ENCODE measurements around the gene AMFR. TPM values are rescaled to one million over a fixed set of nuclear protein-coding genes. Genes with fewer than 3 reads are reported as not detected.

The AMFR gene
- total and polyA plus RNA-seq, 2 of the 8 experiments (the other 6 are each of a cell fraction or from before 2014, with no cell fraction given): 18.6 to 21.7 TPM

- no peak for FAIRE-seq
- TF ChIP-seq BCL11A (IDR thresholded peaks at IDR 0.05; ENCODE audit: low read depth in 2 of 2, low read length in 2 of 2): no peak
- no peak for TF ChIP-seq KDM1A (IDR thresholded peaks at IDR 0.05; ENCODE audit: borderline replicate concordance, low read length)
- TF ChIP-seq RXRA (IDR thresholded peaks at IDR 0.05; ENCODE audit: insufficient read depth, low read depth, low read length): no peak
- no peak for TF ChIP-seq EP300 (IDR thresholded peaks at IDR 0.05; ENCODE audit: borderline replicate concordance in 1 of 2, low read depth in 2 of 2, low read length in 2 of 2)
- TF ChIP-seq PHF8 (conservative IDR thresholded peaks at IDR 0.05; ENCODE audit: low read depth, low read length): no peak
- TF ChIP-seq SRF (IDR thresholded peaks at IDR 0.05; ENCODE audit: low read depth, low read length): no peak
- TF ChIP-seq HDAC2 (IDR thresholded peaks at IDR 0.05; ENCODE audit: borderline replicate concordance in 1 of 2, low read depth in 2 of 2, low read length in 2 of 2): no peak
These were observed 79.8 kb downstream of the AMFR start for GRCh38 chr16:56345406-56346050.

More at GRCh38 chr16:56345406-56346050, 79.8 kb downstream of the AMFR start:
- CTCF ChIA-PET (ENCODE audit: partially characterized antibody): interaction anchor here (1.4 kb wide), 1 partner anchor 10 kb away, joined by 9 read pairs; no protein-coding TSS in a partner anchor
- no peak for DNase-seq (ENCODE audit: low read depth in 1 of 2, low spot score in 2 of 2)
- H3K4me3 ChIP-seq (ENCODE audit: extremely low read depth in 1 of 4, insufficient read depth in 2 of 4, low read depth in 3 of 4, low read length in 4 of 4): no peak overlapping the region
- no peak overlapping the region for H2AFZ ChIP-seq (ENCODE audit: low read length)
- H3K27me3 ChIP-seq (replicated peaks in 1 of 4; ENCODE audit: control insufficient read depth in 3 of 4, extremely low read depth in 1 of 4, insufficient read depth in 3 of 4, low read length in 3 of 4): no peaks in the 10 kb centered on the region
- no peak overlapping the region for H4K91ac ChIP-seq (replicated peaks; ENCODE audit: insufficient read length, low read length)
- no peak overlapping the region for H3K27ac ChIP-seq (ENCODE audit: low read depth, low read length)
- H3K14ac ChIP-seq (ENCODE audit: insufficient read length): no peak overlapping the region
- 0 out of 8 replicates have a peak, but pooled peaks cover 0 to 2% (median 0%) of the 10 kb centered on the region in 4 experiments for H3K36me3 ChIP-seq (ENCODE audit: control insufficient read depth in 2 of 4, insufficient read depth in 4 of 4, low read length in 3 of 4)
- POLR2A ChIA-PET (ENCODE audit: partially characterized antibody): no interaction called here
- H3K79me1 ChIP-seq (ENCODE audit: low read depth, low read length): no peaks in the 10 kb centered on the region
- no peak overlapping the region for H4K5ac ChIP-seq (ENCODE audit: insufficient read length, low read depth, low read length)
- H2BK20ac ChIP-seq (ENCODE audit: low read length): no peak overlapping the region
- no peaks in the 10 kb centered on the region for H3K9me3 ChIP-seq (ENCODE audit: insufficient read depth in 2 of 2, low read depth in 1 of 2, low read length in 1 of 2)
- H3K18ac ChIP-seq (ENCODE audit: extremely low read depth, low read length): no peak overlapping the region
- no peak overlapping the region for H4K8ac ChIP-seq (ENCODE audit: extremely low read depth, insufficient read depth, low read length)
- H3K23ac ChIP-seq (ENCODE audit: insufficient read length): no peak overlapping the region
- H2BK120ac ChIP-seq (replicated peaks; ENCODE audit: low read depth, low read length): no peak overlapping the region
- WGBS, 2 experiments (ENCODE audit: extremely low coverage in 1 of 2, insufficient coverage in 1 of 2, insufficient read length in 1 of 2, insufficient replicate concordance in 2 of 2, low coverage in 1 of 2, low lambda C conversion rate in 2 of 2, missing lambda C conversion rate in 1 of 2): 91% methylated on average over 13 of the region's 13 CpGs; no CpG with 5 or more reads in 1 of the 2 experiments
- no peak overlapping the region for H3K4me2 ChIP-seq (ENCODE audit: insufficient read depth in 1 of 2, low read depth in 2 of 2, low read length in 2 of 2)
- H2BK12ac ChIP-seq (ENCODE audit: low read depth, low read length): no peak overlapping the region
- no peaks in the 10 kb centered on the region for H3K4me1 ChIP-seq (replicated peaks in 1 of 4; ENCODE audit: control insufficient read depth in 3 of 4, insufficient read depth in 4 of 4, low read length in 3 of 4)
- no peak overlapping the region for H2AK5ac ChIP-seq (ENCODE audit: low read depth, low read length)
- H3K56ac ChIP-seq (replicated peaks; ENCODE audit: insufficient read length, low read depth, low read length): no peak overlapping the region
- no peak overlapping the region for H3K4ac ChIP-seq (replicated peaks; ENCODE audit: insufficient read length, low read depth, low read length)
- no peaks in the 10 kb centered on the region for H3K79me2 ChIP-seq (ENCODE audit: control insufficient read depth in 1 of 2, insufficient read depth in 2 of 2, low read length in 2 of 2)
- no peaks in the 10 kb centered on the region for H3K23me2 ChIP-seq (ENCODE audit: low read depth, low read length)
- no peak overlapping the region; the same call in 1 of the 2 replicates for H2BK5ac ChIP-seq (ENCODE audit: low read depth, low read length)
- H2BK15ac ChIP-seq (ENCODE audit: low read length): no peak overlapping the region
- H3K9ac ChIP-seq (replicated peaks in 1 of 4; ENCODE audit: extremely low read depth in 1 of 4, low read depth in 3 of 4, low read length in 3 of 4): no peak overlapping the region
- no peaks in the 10 kb centered on the region for H4K20me1 ChIP-seq (replicated peaks in 1 of 2; ENCODE audit: control insufficient read depth in 1 of 2, insufficient read depth in 2 of 2, low read length in 2 of 2)
